Progenitor cell of endocrine pancreas (in vitro differentiated cells): Measurements from ENCODE around the gene RNF208. TPM values are rescaled to one million over a fixed set of nuclear protein-coding genes. Genes with fewer than 3 reads are reported as not detected.

Source experiments
- DNase-seq: peaks from one replicate; pipeline ENCODE4 v3.0.0; 2021; ENCODE audit warnings: low spot score; ENCODE audit not compliant: unreplicated experiment
- H3K27ac Mint-ChIP-seq: 2 replicates; pipeline ENCODE4 v1.8.0; 2021; ENCODE audit warnings: mild to moderate bottlenecking, moderate library complexity, mixed read lengths
- H3K27me3 Mint-ChIP-seq: 2 replicates; pipeline ENCODE4 v1.8.0; 2021; ENCODE audit warnings: mixed read lengths
- H3K36me3 Mint-ChIP-seq: 2 replicates; pipeline ENCODE4 v1.8.0; 2022; ENCODE audit warnings: mixed read lengths; ENCODE audit not compliant: insufficient read depth
- H3K4me1 Mint-ChIP-seq: 2 replicates; pipeline ENCODE4 v1.8.0; 2021; ENCODE audit warnings: low read depth, mixed read lengths
- H3K4me3 Mint-ChIP-seq: 2 replicates; pipeline ENCODE4 v1.8.0; 2021; ENCODE audit warnings: low read depth, mild to moderate bottlenecking, moderate library complexity, mixed read lengths
- H3K9me3 Mint-ChIP-seq: 2 replicates; pipeline ENCODE4 v1.8.0; 2021; ENCODE audit warnings: low read depth, mixed read lengths
- total RNA-seq: library from RNA; stranded (reverse); gene quantifications from 2 replicates; pipeline ENCODE4 v1.2.1, GENCODE V29; 2021
- TF ChIP-seq, protein P1 (sequence below): fragments of 200-600 bp; sonication (generic); IDR thresholded peaks from one replicate; pipeline ENCODE4 v1.5.0; 2021; ENCODE audit warnings: antibody characterized with exemption, mild to moderate bottlenecking; ENCODE audit not compliant: unreplicated experiment

RNF208 gene
- total RNA-seq, 1 donor from 2014 or later = 25.7 TPM

DNA sequence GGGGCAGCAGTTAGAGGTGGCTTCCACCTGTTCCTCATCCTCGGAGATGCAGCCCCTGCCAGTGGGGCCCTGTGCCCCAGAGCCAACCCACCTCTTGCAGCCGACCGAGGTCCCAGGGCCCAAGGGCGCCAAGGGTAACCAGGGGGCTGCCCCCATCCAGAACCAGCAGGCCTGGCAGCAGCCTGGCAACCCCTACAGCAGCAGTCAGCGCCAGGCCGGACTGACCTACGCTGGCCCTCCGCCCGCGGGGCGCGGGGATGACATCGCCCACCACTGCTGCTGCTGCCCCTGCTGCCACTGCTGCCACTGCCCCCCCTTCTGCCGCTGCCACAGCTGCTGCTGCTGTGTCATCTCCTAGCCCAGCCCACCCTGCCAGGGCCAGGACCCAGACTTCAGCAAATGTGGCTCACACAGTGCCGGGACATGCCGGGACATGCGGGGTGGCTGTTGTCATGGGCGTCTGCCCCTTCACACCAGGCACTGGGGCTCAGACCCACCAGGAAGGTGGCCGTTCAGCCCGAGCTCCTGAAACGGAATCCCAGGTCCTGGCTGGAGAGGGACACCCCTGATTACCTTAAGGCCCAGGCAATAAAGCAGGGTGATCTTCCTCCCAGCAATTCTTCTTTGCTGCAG is 3.8 kb upstream of the RNF208 start:
- Mint-ChIP-seq H3K27ac (no peak overlapping the region), H3K9me3 (no peaks in the 10 kb centered on the region), H3K36me3 (no peaks in the 10 kb centered on the region), H3K4me3 (no peak overlapping the region), H3K4me1 (peaks cover 9% of the 10 kb centered on the region), H3K27me3 (no peaks in the 10 kb centered on the region)
- TF ChIP-seq, protein P1, sequence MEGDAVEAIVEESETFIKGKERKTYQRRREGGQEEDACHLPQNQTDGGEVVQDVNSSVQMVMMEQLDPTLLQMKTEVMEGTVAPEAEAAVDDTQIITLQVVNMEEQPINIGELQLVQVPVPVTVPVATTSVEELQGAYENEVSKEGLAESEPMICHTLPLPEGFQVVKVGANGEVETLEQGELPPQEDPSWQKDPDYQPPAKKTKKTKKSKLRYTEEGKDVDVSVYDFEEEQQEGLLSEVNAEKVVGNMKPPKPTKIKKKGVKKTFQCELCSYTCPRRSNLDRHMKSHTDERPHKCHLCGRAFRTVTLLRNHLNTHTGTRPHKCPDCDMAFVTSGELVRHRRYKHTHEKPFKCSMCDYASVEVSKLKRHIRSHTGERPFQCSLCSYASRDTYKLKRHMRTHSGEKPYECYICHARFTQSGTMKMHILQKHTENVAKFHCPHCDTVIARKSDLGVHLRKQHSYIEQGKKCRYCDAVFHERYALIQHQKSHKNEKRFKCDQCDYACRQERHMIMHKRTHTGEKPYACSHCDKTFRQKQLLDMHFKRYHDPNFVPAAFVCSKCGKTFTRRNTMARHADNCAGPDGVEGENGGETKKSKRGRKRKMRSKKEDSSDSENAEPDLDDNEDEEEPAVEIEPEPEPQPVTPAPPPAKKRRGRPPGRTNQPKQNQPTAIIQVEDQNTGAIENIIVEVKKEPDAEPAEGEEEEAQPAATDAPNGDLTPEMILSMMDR = no peak
- DNase-seq = no peak

DNA sequence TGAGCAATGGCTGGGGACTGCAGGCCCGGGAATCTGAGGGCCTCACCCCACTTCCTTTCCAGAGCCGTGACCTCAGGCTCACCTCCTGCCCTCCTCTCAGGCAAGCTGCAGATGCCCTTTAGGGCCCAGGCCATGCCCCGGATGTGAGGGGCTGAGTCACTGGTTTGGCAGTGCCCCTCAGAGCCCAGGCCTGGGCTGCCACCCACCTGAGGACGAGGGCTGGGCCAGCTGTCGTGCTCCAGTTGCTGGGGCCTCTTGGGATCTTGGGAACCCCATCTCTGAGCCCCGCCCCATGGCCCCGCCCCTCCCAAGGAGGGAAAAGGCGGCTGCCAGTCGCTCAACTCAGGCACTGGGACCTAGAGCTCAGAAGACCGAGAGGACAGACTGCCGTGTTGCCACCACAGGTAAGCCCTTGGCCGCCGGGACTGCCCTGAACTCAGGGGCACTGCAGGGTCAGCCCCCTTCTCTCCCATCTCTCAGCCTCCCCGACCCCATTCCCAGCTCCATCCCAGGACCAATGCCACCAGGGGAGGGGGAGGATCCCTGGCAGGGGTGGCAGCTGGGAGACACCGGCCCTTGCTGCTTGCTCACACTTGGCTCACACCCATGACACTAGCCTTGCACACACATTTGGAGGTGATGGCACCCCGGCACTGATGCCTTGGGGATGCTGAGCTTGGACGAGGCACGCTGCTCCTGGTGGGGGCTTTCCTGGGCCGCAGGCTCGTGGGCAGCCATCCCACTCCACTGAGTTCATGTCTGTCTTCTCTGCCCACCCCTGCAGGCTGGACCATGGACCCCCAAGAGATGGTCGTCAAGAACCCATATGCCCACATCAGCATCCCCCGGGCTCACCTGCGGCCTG is 3.0 kb upstream of the RNF208 start, which contains the start of gene CYSRT1:
Gene CYSRT1 (plus strand): TSS at position 345 of the 865 bp plus-strand sequence. CDS start 448 bp downstream, at position 793.
- TF ChIP-seq, protein P1 = no peak
- DNase-seq = no peak
- H3K27me3 Mint-ChIP-seq = no peaks in the 10 kb centered on the region
- H3K27ac Mint-ChIP-seq = peak within 1 kb of the TSS; percentile 69
- peak within 1 kb of the TSS; percentile 78 for H3K4me3 Mint-ChIP-seq
- no peaks in the 10 kb centered on the region for H3K36me3 Mint-ChIP-seq
- peaks cover 9% of the 10 kb centered on the region for H3K4me1 Mint-ChIP-seq
- no peaks in the 10 kb centered on the region for H3K9me3 Mint-ChIP-seq

DNA sequence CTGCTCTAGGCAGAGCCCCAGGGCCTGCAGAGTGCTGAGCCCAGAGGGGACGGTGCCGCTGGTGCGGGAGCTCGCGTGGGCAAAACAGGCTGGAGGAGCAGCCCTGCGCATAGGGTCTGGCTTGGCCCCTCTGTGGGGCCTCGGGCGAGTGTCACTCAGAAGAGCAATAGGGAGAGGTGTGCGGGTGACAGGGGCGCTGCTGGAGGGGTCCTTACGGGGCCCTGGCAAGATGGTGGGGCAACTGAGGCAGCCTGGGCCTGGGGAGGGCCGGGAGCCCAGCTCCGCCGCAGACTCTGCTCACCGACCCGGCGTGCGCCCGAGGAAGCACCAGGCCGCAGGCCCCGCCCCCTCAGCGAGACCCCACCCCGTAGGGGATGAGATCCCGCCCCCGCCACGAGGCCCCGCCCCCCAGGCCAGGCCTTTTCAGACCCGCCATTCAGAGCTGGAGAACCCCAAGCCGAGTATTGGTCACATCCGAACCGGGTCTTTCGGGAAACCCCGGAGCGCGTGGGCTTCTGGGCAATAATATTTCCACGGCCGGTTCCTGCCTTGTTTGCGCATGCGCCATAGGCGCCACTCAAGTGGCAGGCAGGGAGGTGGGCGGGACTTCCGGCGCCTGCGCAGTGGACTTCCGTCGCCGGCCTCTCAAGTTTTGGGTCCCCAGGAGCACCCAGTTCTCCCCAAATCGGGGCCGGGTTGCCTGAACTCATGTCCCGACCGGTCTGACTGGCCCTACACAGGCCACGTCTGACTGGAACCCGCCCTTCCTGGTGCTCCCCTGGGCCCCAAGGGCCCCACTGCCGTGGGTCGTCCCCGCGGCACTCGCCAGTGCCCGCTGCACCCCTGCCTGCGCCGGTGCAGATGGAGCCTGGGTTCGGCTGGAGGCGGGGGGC is 1.3 kb upstream of the RNF208 start:
- H3K27ac Mint-ChIP-seq = peak overlapping the region; percentile 96
- H3K36me3 Mint-ChIP-seq = peaks cover 1% of the 10 kb centered on the region
- peak; percentile 90 for DNase-seq
- H3K4me1 Mint-ChIP-seq = peaks cover 13% of the 10 kb centered on the region
- H3K9me3 Mint-ChIP-seq = no peaks in the 10 kb centered on the region
- peak overlapping the region; percentile 78 for H3K4me3 Mint-ChIP-seq
- TF ChIP-seq, protein P1 = no peak
- H3K27me3 Mint-ChIP-seq = no peaks in the 10 kb centered on the region

GRCh38 chr9:137221506-137222111 is 431 bp downstream of the RNF208 start:
- H3K9me3 Mint-ChIP-seq = no peaks in the 10 kb centered on the region
- no peaks in the 10 kb centered on the region for H3K27me3 Mint-ChIP-seq
- peak overlapping the region; percentile 60 for H3K4me3 Mint-ChIP-seq
- peak; percentile 62 for DNase-seq
- peaks cover 10% of the 10 kb centered on the region for H3K4me1 Mint-ChIP-seq
- peaks cover 1% of the 10 kb centered on the region for H3K36me3 Mint-ChIP-seq
- no peak overlapping the region for H3K27ac Mint-ChIP-seq
- TF ChIP-seq, protein P1 = no peak
